HG02642 (cell line): ENCODE measurements around the gene ATG2B.

Source experiments
- ATAC-seq: cut with Tn5 transposase; IDR thresholded peaks from one replicate; pipeline ENCODE4 v1.9.1; 2021; ENCODE audit warnings: mild to moderate bottlenecking; ENCODE audit not compliant: unreplicated experiment, poor library complexity

The ATG2B gene

GRCh38 chr14:96275177-96276112 lies 87.7 kb downstream of the ATG2B start:
- no peak for ATAC-seq

GRCh38 chr14:96274543-96274942 lies 88.6 kb downstream of the ATG2B start:
- no peak for ATAC-seq

- no peak for ATAC-seq
These were observed 89.0 kb downstream of the ATG2B start for GRCh38 chr14:96274122-96274521.

GRCh38 chr14:96273629-96274028 lies 89.5 kb downstream of the ATG2B start:
- no peak for ATAC-seq

GRCh38 chr14:96272777-96273473 lies 90.2 kb downstream of the ATG2B start:
- no peak for ATAC-seq

- no peak for ATAC-seq
These were observed 91.7 kb downstream of the ATG2B start for GRCh38 chr14:96271421-96271762.

GRCh38 chr14:96270565-96271420 lies 92.3 kb downstream of the ATG2B start:
- no peak for ATAC-seq

GRCh38 chr14:96269359-96269710 lies 93.8 kb downstream of the ATG2B start:
- ATAC-seq, result no peak

GRCh38 chr14:96268431-96269358 lies 94.4 kb downstream of the ATG2B start:
- no peak for ATAC-seq

- ATAC-seq, result no peak
These were observed 95.2 kb downstream of the ATG2B start for GRCh38 chr14:96267916-96268315.

GRCh38 chr14:96267336-96267735 lies 95.8 kb downstream of the ATG2B start:
- no peak for ATAC-seq

GRCh38 chr14:96265383-96266095 lies 97.6 kb downstream of the ATG2B start:
- no peak for ATAC-seq

- ATAC-seq, result no peak
These were observed 98.3 kb downstream of the ATG2B start for GRCh38 chr14:96264853-96265252.

- ATAC-seq, result no peak
These were observed 99.0 kb downstream of the ATG2B start for GRCh38 chr14:96264200-96264553.

- no peak for ATAC-seq
These were observed 99.6 kb downstream of the ATG2B start for GRCh38 chr14:96263347-96264199.

GRCh38 chr14:96261772-96262655 lies 101.1 kb downstream of the ATG2B start:
- ATAC-seq, result no peak

GRCh38 chr14:96261053-96261452 lies 102.1 kb downstream of the ATG2B start:
- ATAC-seq, result no peak
